Astrocyte (in vitro differentiated cells and primary cell): ENCODE data around the gene PDE4C. TPM values are rescaled to one million over a fixed set of nuclear protein-coding genes. Genes with fewer than 3 reads are reported as not detected.

Source experiments
- DNase-seq: peaks from one replicate; pipeline ENCODE4 v3.0.0-alpha.2; 2010; ENCODE audit warnings: low read depth
- FAIRE-seq: peaks from 2 replicates; lab custom pipeline; 2011; peaks lifted over from hg19 to GRCh38; lab: Jason Lieb, UNC
- H2AFZ ChIP-seq: 2 replicates; pipeline ENCODE4 v1.6.0; 2012; ENCODE audit warnings: low read depth, low read length, inconsistent platforms
- H3K27ac ChIP-seq: 2 replicates; pipeline ENCODE4 v1.5.1; 2011; ENCODE audit warnings: low read depth, low read length, inconsistent platforms
- H3K27me3 ChIP-seq: 2 replicates; pipeline ENCODE4 v1.6.0; 2011; ENCODE audit warnings: low read length, inconsistent platforms; ENCODE audit not compliant: insufficient read depth
- H3K36me3 ChIP-seq: 2 replicates; pipeline ENCODE4 v1.5.1; 2011; ENCODE audit warnings: low read length, inconsistent platforms; ENCODE audit not compliant: insufficient read depth
- H3K4me1 ChIP-seq: 2 replicates; pipeline ENCODE4 v1.5.1; 2011; ENCODE audit warnings: low read length, inconsistent platforms; ENCODE audit not compliant: insufficient read depth
- H3K4me2 ChIP-seq: 2 replicates; pipeline ENCODE4 v1.6.0; 2012; ENCODE audit warnings: low read length, inconsistent platforms
- H3K4me3 ChIP-seq: 2 replicates; pipeline ENCODE4 v1.5.1; 2011; ENCODE audit warnings: low read depth, mild to moderate bottlenecking, low read length, inconsistent platforms; ENCODE audit not compliant: insufficient read depth
- H3K79me2 ChIP-seq: 2 replicates; pipeline ENCODE4 v1.6.0; 2012; ENCODE audit warnings: mild to moderate bottlenecking, low read length, inconsistent platforms; ENCODE audit not compliant: insufficient read depth
- H3K9ac ChIP-seq: 2 replicates; pipeline ENCODE4 v1.6.0; 2012; ENCODE audit warnings: mild to moderate bottlenecking, low read length, inconsistent platforms
- H3K9me3 ChIP-seq: 2 replicates; pipeline ENCODE4 v1.5.1; 2012; ENCODE audit warnings: low read depth, mild to moderate bottlenecking, low read length, inconsistent platforms; ENCODE audit not compliant: insufficient read depth
- H4K20me1 ChIP-seq: 2 replicates; pipeline ENCODE4 v1.6.0; 2012; ENCODE audit warnings: low read length, inconsistent platforms; ENCODE audit not compliant: insufficient read depth
- H3K27ac Mint-ChIP-seq: one replicate; pipeline ENCODE4 v1.8.0; 2021; ENCODE audit warnings: mild to moderate bottlenecking, mixed read lengths; ENCODE audit not compliant: unreplicated experiment
- H3K27me3 Mint-ChIP-seq: one replicate; pipeline ENCODE4 v1.8.0; 2021; ENCODE audit warnings: low read depth, mixed read lengths; ENCODE audit not compliant: unreplicated experiment
- H3K36me3 Mint-ChIP-seq: one replicate; pipeline ENCODE4 v1.8.0; 2021; ENCODE audit warnings: low read depth, mixed read lengths; ENCODE audit not compliant: unreplicated experiment
- H3K4me1 Mint-ChIP-seq: one replicate; pipeline ENCODE4 v1.8.0; 2021; ENCODE audit warnings: low read depth, mixed read lengths; ENCODE audit not compliant: unreplicated experiment
- H3K4me3 Mint-ChIP-seq: one replicate; pipeline ENCODE4 v1.8.0; 2021; ENCODE audit warnings: mild to moderate bottlenecking, moderate library complexity, mixed read lengths; ENCODE audit not compliant: unreplicated experiment
- H3K9me3 Mint-ChIP-seq: one replicate; pipeline ENCODE4 v1.8.0; 2021; ENCODE audit warnings: mild to moderate bottlenecking, mixed read lengths; ENCODE audit not compliant: unreplicated experiment
- EZH2 ChIP-seq: IDR thresholded peaks from 2 replicates; pipeline ENCODE4 v1.6.1; 2012; ENCODE audit warnings: mild to moderate bottlenecking, low read length, inconsistent platforms; ENCODE audit not compliant: insufficient read depth
- total RNA-seq: library from RNA; stranded (reverse); gene quantifications from 2 replicates; pipeline ENCODE4 v1.2.1, GENCODE V29; 2021
- TF ChIP-seq, protein P1 (sequence below): IDR thresholded peaks from 2 replicates; pipeline ENCODE4 v1.5.1; 2011; ENCODE audit warnings: low read depth, mild to moderate bottlenecking, inconsistent platforms, low read length, moderate library complexity; ENCODE audit not compliant: insufficient read depth

PDE4C gene
- total RNA-seq, 1 donor from 2014 or later: 0.64 TPM

DNA sequence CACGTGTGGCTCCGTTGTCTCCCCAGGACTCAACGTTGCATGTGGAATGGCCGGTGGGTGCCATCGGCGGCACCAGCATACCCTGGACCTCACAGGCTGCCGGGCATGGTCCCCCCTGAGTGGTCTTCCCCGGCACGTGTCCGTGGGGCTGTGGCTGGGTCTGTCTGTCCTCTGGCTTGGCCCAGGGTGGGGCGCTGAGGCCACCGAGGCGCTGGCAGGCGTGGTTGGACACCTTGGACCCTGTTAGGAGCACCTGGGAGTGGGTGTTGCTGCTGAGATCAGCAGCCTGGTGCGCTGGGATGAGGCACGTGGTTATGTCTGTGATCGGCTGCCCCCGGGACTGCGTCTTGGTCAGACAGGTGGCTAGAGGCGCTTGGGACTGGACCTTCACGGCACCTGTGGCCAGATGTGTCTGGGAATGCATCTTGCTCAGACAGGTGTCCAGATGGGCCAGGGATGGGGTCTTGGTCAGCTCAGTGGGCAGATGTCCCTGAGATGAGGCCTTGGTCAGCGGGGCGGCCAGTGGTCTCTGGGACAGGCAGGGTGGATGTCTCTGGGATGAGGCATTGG, 38.8 kb upstream of the PDE4C start:
- Mint-ChIP-seq H3K27ac (no peak overlapping the region), H3K4me3 (no peak overlapping the region), H3K9me3 (peaks cover 7% of the 10 kb centered on the region), H3K4me1 (no peaks in the 10 kb centered on the region), H3K27me3 (no peaks in the 10 kb centered on the region), H3K36me3 (peaks cover 26% of the 10 kb centered on the region)
- Histone ChIP-seq H3K4me1 (peaks cover 4% of the 10 kb centered on the region), H2AFZ (no peak overlapping the region), H3K27me3 (no peaks in the 10 kb centered on the region), H3K9ac (no peak overlapping the region), H3K4me3 (no peak overlapping the region), H3K4me2 (no peak overlapping the region), H3K27ac (no peak overlapping the region), H3K9me3 (no peaks in the 10 kb centered on the region), H4K20me1 (peaks cover 15% of the 10 kb centered on the region), H3K36me3 (no peaks in the 10 kb centered on the region), H3K79me2 (no peaks in the 10 kb centered on the region)
- no peak for TF ChIP-seq EZH2
- TF ChIP-seq, protein P1, sequence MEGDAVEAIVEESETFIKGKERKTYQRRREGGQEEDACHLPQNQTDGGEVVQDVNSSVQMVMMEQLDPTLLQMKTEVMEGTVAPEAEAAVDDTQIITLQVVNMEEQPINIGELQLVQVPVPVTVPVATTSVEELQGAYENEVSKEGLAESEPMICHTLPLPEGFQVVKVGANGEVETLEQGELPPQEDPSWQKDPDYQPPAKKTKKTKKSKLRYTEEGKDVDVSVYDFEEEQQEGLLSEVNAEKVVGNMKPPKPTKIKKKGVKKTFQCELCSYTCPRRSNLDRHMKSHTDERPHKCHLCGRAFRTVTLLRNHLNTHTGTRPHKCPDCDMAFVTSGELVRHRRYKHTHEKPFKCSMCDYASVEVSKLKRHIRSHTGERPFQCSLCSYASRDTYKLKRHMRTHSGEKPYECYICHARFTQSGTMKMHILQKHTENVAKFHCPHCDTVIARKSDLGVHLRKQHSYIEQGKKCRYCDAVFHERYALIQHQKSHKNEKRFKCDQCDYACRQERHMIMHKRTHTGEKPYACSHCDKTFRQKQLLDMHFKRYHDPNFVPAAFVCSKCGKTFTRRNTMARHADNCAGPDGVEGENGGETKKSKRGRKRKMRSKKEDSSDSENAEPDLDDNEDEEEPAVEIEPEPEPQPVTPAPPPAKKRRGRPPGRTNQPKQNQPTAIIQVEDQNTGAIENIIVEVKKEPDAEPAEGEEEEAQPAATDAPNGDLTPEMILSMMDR: no peak
- FAIRE-seq: no peak
- DNase-seq: no peak

DNA sequence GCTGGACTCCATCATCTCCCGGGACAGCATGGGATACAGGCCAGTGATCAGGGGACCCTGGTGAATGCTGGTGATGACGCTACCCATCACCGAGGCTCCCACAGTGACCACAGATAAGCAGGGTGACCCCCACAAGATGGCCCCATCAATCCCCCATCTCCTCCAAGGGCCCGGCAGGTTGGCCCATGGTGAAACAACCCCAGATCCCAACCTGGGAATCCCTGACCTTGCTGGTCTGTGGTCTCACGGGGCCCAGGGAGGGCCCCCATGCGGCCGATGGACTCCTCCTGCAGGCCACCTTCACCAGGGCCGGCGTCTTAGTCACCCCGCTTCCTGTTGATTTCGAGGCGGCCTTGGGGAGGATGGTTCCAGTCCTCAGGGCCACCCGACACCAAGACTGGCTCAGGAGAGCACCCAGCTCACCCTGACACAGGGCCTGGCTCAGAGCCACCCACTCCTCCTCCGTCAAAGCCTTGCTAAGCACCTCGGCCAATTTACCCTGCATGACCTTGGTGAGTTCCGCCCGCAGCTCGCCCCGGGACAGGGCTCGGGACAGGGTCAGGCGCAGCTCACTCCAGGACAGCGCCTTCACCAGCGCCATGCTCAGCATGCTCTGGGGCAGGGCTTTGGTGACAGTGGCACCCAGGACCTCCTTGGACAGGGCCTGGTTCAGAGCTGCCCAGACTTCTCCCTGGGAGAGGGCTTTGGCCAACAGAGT, 38.1 kb upstream of the PDE4C start:
- Histone ChIP-seq H4K20me1 (peaks cover 14% of the 10 kb centered on the region), H2AFZ (no peak overlapping the region), H3K27ac (no peak overlapping the region), H3K4me3 (no peak overlapping the region), H3K79me2 (no peaks in the 10 kb centered on the region), H3K27me3 (no peaks in the 10 kb centered on the region), H3K4me1 (peaks cover 4% of the 10 kb centered on the region), H3K4me2 (no peak overlapping the region), H3K9ac (no peak overlapping the region), H3K36me3 (no peaks in the 10 kb centered on the region), H3K9me3 (no peaks in the 10 kb centered on the region)
- no peak overlapping the region for H3K4me3 Mint-ChIP-seq
- H3K9me3 Mint-ChIP-seq: peaks cover 7% of the 10 kb centered on the region
- no peak for DNase-seq
- no peaks in the 10 kb centered on the region for H3K27me3 Mint-ChIP-seq
- no peak for FAIRE-seq
- H3K4me1 Mint-ChIP-seq: no peaks in the 10 kb centered on the region
- TF ChIP-seq EZH2: no peak
- TF ChIP-seq, protein P1: no peak
- H3K36me3 Mint-ChIP-seq: peaks cover 26% of the 10 kb centered on the region
- no peak overlapping the region for H3K27ac Mint-ChIP-seq
